CD4-positive, alpha-beta T cell treated with Interferon alpha-2 for 1 hour (primary cell): ENCODE data around the gene CACFD1.

Experiments used
- DNase-seq, 2 donors: peaks; one replicate each; pipeline ENCODE4 v3.0.0-alpha.2; 2020 to 2022

Gene CACFD1

GRCh38 chr9:133484671-133485437, 25.1 kb downstream of the CACFD1 start:
- no peak for DNase-seq

GRCh38 chr9:133485531-133486260, 25.9 kb downstream of the CACFD1 start:
- no peak for DNase-seq

GRCh38 chr9:133487331-133487725, 27.6 kb downstream of the CACFD1 start:
- no peak for DNase-seq

- DNase-seq = no peak
Observed at GRCh38 chr9:133488686-133489252, 29.0 kb downstream of the CACFD1 start.

- DNase-seq = no peak
Observed at GRCh38 chr9:133489253-133490190, 29.7 kb downstream of the CACFD1 start.

GRCh38 chr9:133490201-133490681, 30.5 kb downstream of the CACFD1 start:
- DNase-seq = no peak

GRCh38 chr9:133490865-133491655, 31.3 kb downstream of the CACFD1 start:
- DNase-seq = no peak

GRCh38 chr9:133491656-133491925, 31.8 kb downstream of the CACFD1 start:
- DNase-seq = no peak

GRCh38 chr9:133492061-133493021, 32.6 kb downstream of the CACFD1 start:
- DNase-seq = no peak

- no peak for DNase-seq
Observed at GRCh38 chr9:133493428-133493827, 33.6 kb downstream of the CACFD1 start.

- DNase-seq = no peak
Observed at GRCh38 chr9:133493845-133494540, 34.2 kb downstream of the CACFD1 start.

- no peak for DNase-seq
Observed at GRCh38 chr9:133494636-133495326, 35.0 kb downstream of the CACFD1 start.

- DNase-seq = no peak
Observed at GRCh38 chr9:133495327-133496293, 35.8 kb downstream of the CACFD1 start.

- no peak for DNase-seq
Observed at GRCh38 chr9:133496861-133497842, 37.4 kb downstream of the CACFD1 start.

GRCh38 chr9:133499132-133499891, 39.5 kb downstream of the CACFD1 start:
- DNase-seq = no peak

- no peak for DNase-seq
Observed at GRCh38 chr9:133499892-133500270, 40.1 kb downstream of the CACFD1 start.
